ENCODE measurements around the gene SORCS2.

GRCh38 chr4:7757501-7758471 lies 565.4 kb downstream of the SORCS2 start:
- TF ChIP-seq, protein P1, sequence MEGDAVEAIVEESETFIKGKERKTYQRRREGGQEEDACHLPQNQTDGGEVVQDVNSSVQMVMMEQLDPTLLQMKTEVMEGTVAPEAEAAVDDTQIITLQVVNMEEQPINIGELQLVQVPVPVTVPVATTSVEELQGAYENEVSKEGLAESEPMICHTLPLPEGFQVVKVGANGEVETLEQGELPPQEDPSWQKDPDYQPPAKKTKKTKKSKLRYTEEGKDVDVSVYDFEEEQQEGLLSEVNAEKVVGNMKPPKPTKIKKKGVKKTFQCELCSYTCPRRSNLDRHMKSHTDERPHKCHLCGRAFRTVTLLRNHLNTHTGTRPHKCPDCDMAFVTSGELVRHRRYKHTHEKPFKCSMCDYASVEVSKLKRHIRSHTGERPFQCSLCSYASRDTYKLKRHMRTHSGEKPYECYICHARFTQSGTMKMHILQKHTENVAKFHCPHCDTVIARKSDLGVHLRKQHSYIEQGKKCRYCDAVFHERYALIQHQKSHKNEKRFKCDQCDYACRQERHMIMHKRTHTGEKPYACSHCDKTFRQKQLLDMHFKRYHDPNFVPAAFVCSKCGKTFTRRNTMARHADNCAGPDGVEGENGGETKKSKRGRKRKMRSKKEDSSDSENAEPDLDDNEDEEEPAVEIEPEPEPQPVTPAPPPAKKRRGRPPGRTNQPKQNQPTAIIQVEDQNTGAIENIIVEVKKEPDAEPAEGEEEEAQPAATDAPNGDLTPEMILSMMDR (conservative IDR thresholded peaks at IDR 0.05; ENCODE audit: low read length): no peak
- TF ChIP-seq EZH2phosphoT487 (IDR thresholded peaks at IDR 0.05; ENCODE audit: borderline replicate concordance, low read depth, low read length): no peak

All from OCI-LY7 (cell line).